GM12878 (cell line): Measurements from ENCODE around the gene DNAJC25. TPM values are rescaled to one million over a fixed set of nuclear protein-coding genes. Genes with fewer than 3 reads are reported as not detected.
A peak's percentile ranks its signal among the peaks of the same experiment; 100 is the strongest.

ENCODE experiments used
- ATAC-seq: fragments of 200-7000 bp; cut with Tn5 transposase; 3 replicates; pipeline ENCODE4 v1.9.1; 2020; ENCODE audit warnings: mild to moderate bottlenecking, moderate library complexity
- BruUV-seq: library from RNA; stranded (reverse); fragments of 400-500 nt; replicated peaks from 2 replicates; lab custom pipeline; 2021; lab: Mats Ljungman, UMichigan
- CTCF ChIA-PET: fragments of 300-600 bp; sonication (Branson Sonifier 250); formaldehyde crosslinking; extraction: SDS; loops from one replicate; lab custom pipeline; 2021; ENCODE audit warnings: inconsistent platforms; lab: Yijun Ruan, JAX
- POLR2A ChIA-PET: fragments of 350-600 bp; formaldehyde crosslinking; extraction: SDS; loops from one replicate; lab custom pipeline; 2021; ENCODE audit warnings: inconsistent platforms; lab: Charles Lee
- RAD21 ChIA-PET: fragments of 300-600 bp; sonication (Branson Sonifier 250); formaldehyde crosslinking; loops from one replicate; lab custom pipeline; 2023; ENCODE audit warnings: antibody characterized with exemption; ENCODE audit not compliant: unreplicated experiment; lab: Charles Lee
- SMC1A ChIA-PET: fragments of 300-600 bp; sonication (Branson Sonifier 250); formaldehyde crosslinking; loops from one replicate; lab custom pipeline; 2023; ENCODE audit not compliant: unreplicated experiment, uncharacterized antibody; lab: Charles Lee
- DNase-seq: peaks from one replicate; pipeline ENCODE4 v3.0.0-alpha.2; 2011; ENCODE audit warnings: low read depth, low spot score
- FAIRE-seq: peaks from 3 replicates; lab custom pipeline; 2011; peaks lifted over from hg19 to GRCh38; lab: Jason Lieb, UNC
- H2AFZ ChIP-seq: 2 replicates; pipeline ENCODE4 v1.6.0; 2011; ENCODE audit warnings: low read depth, low read length, control low read depth; ENCODE audit not compliant: control insufficient read depth
- H3K27ac ChIP-seq: 2 replicates; pipeline ENCODE4 v1.5.1; 2011; ENCODE audit warnings: control low read depth; ENCODE audit not compliant: control insufficient read depth, insufficient read depth
- H3K27me3 ChIP-seq, 2 experiments: replicated peaks in 1 of 2; 2 replicates each; pipeline versions ENCODE4 v1.6.0 to v1.6.1; 2011; ENCODE audit warnings: low read length in 1 of 2; ENCODE audit not compliant: control insufficient read depth in 2 of 2, insufficient read depth in 2 of 2
- H3K36me3 ChIP-seq, 2 experiments: 2 replicates each; pipeline ENCODE4 v1.5.1; 2011; ENCODE audit warnings: low read length in 1 of 2; ENCODE audit not compliant: control insufficient read depth in 2 of 2, insufficient read depth in 2 of 2
- H3K4me1 ChIP-seq: 2 replicates; pipeline ENCODE4 v1.6.1; 2011; ENCODE audit warnings: mild to moderate bottlenecking, low read length, moderate library complexity, mixed read lengths; ENCODE audit not compliant: control insufficient read depth, insufficient read depth
- H3K4me2 ChIP-seq: 2 replicates; pipeline ENCODE4 v1.6.0; 2011; ENCODE audit warnings: control low read depth; ENCODE audit not compliant: control insufficient read depth, insufficient read depth
- H3K4me3 ChIP-seq: fragments of 200-600 bp; sonication (generic); 2 replicates; pipeline ENCODE4 v1.5.1; 2016
- H3K79me2 ChIP-seq: 2 replicates; pipeline ENCODE4 v1.6.0; 2011; ENCODE audit warnings: low read length; ENCODE audit not compliant: control insufficient read depth, insufficient read depth
- H3K9ac ChIP-seq: 2 replicates; pipeline ENCODE4 v1.8.0; 2011; ENCODE audit warnings: low read length, control low read depth, mixed read lengths; ENCODE audit not compliant: control insufficient read depth, insufficient read depth
- H3K9me3 ChIP-seq: replicated peaks from 3 replicates; pipeline ENCODE4 v1.5.1; 2011; ENCODE audit warnings: mild to moderate bottlenecking, low read length; ENCODE audit not compliant: control insufficient read depth, insufficient read depth
- H4K20me1 ChIP-seq: 2 replicates; pipeline ENCODE4 v1.6.0; 2011; ENCODE audit not compliant: control insufficient read depth, insufficient read depth
- CBFB ChIP-seq: IDR thresholded peaks from 2 replicates; pipeline ENCODE4 v1.6.1; 2016; ENCODE audit warnings: antibody characterized with exemption, low read depth
- CHD2 ChIP-seq: IDR thresholded peaks from 2 replicates; pipeline ENCODE4 v1.6.1; 2011; ENCODE audit warnings: low read depth, low read length, improper control_type of control experiment, borderline replicate concordance
- FOS ChIP-seq: IDR thresholded peaks from 3 replicates; pipeline ENCODE4 v1.6.1; 2011; ENCODE audit warnings: borderline replicate concordance; ENCODE audit not compliant: insufficient read length; ENCODE audit errors: extremely low read depth
- HCFC1 ChIP-seq: fragments of 150-350 bp; IDR thresholded peaks from 2 replicates; pipeline ENCODE4 v1.6.1; 2014; ENCODE audit warnings: low read length
- HDAC6 ChIP-seq: fragments of 200-600 bp; sonication (generic); IDR thresholded peaks from one replicate; pipeline ENCODE4 v1.8.0; 2017; ENCODE audit warnings: antibody characterized with exemption; ENCODE audit not compliant: unreplicated experiment
- IKZF1 ChIP-seq: fragments of 450-650 bp; conservative IDR thresholded peaks from 2 replicates; pipeline ENCODE4 v1.6.1; 2017; ENCODE audit warnings: antibody characterized with exemption, mild to moderate bottlenecking
- MTA2 ChIP-seq: fragments of 450-650 bp; IDR thresholded peaks from 2 replicates; pipeline ENCODE4 v1.6.1; 2016; ENCODE audit warnings: low read depth, mild to moderate bottlenecking, moderate library complexity
- MYC ChIP-seq: IDR thresholded peaks from 2 replicates; pipeline ENCODE4 v1.6.1; 2011; ENCODE audit warnings: mild to moderate bottlenecking, low read length, moderate library complexity, inconsistent platforms; ENCODE audit not compliant: insufficient read depth, insufficient replicate concordance, insufficient read length, severe bottlenecking
- NFXL1 ChIP-seq: fragments of 450-650 bp; IDR thresholded peaks from 2 replicates; pipeline ENCODE4 v1.6.1; 2017; ENCODE audit warnings: antibody characterized with exemption, mild to moderate bottlenecking, borderline replicate concordance
- NR2C2 ChIP-seq: IDR thresholded peaks from 2 replicates; pipeline ENCODE4 v1.6.1; 2011; ENCODE audit warnings: borderline replicate concordance, low read depth; ENCODE audit not compliant: control insufficient read depth, insufficient read length
- POLR2A ChIP-seq: IDR thresholded peaks from 2 replicates; pipeline ENCODE4 v1.6.1; 2011; ENCODE audit warnings: low read depth, mild to moderate bottlenecking, low read length
- POLR2AphosphoS2 ChIP-seq: IDR thresholded peaks from 2 replicates; pipeline ENCODE4 v1.6.1; 2011; ENCODE audit warnings: low read depth, mild to moderate bottlenecking, low read length, improper control_type of control experiment, moderate library complexity
- RBBP5 ChIP-seq: fragments of 200-600 bp; sonication (generic); conservative IDR thresholded peaks from 2 replicates; pipeline ENCODE4 v1.6.1; 2016
- RCOR1 ChIP-seq: conservative IDR thresholded peaks from 2 replicates; pipeline ENCODE4 v1.6.1; 2012; ENCODE audit warnings: low read depth, low read length, improper control_type of control experiment
- SREBF2 ChIP-seq: IDR thresholded peaks from 2 replicates; pipeline ENCODE4 v1.6.1; 2012; ENCODE audit warnings: mild to moderate bottlenecking, low read length
- SUPT20H ChIP-seq: IDR thresholded peaks from 2 replicates; pipeline ENCODE4 v1.6.1; 2011; ENCODE audit warnings: low read depth, mild to moderate bottlenecking, low read length, moderate library complexity, borderline replicate concordance; ENCODE audit not compliant: control insufficient read depth
- SUZ12 ChIP-seq: fragments of 200-600 bp; sonication (generic); IDR thresholded peaks from one replicate; pipeline ENCODE4 v1.6.1; 2018; ENCODE audit warnings: antibody characterized with exemption, mild to moderate bottlenecking; ENCODE audit not compliant: unreplicated experiment
- TAF1 ChIP-seq: IDR thresholded peaks from 2 replicates; pipeline ENCODE4 v1.6.1; 2011; ENCODE audit warnings: mild to moderate bottlenecking, low read depth, low read length, borderline replicate concordance
- TCF3 ChIP-seq: IDR thresholded peaks from 2 replicates; pipeline ENCODE4 v1.6.1; 2012; ENCODE audit warnings: low read depth, mild to moderate bottlenecking, low read length, borderline replicate concordance; ENCODE audit not compliant: insufficient read depth
- ZBED1 ChIP-seq: IDR thresholded peaks from 2 replicates; pipeline ENCODE4 v1.6.1; 2016; ENCODE audit warnings: borderline replicate concordance
- ZNF24 ChIP-seq: fragments of 450-650 bp; IDR thresholded peaks from 2 replicates; pipeline ENCODE4 v1.6.1; 2017; ENCODE audit warnings: antibody characterized with exemption, mild to moderate bottlenecking
- ZSCAN29 ChIP-seq: fragments of 450-650 bp; IDR thresholded peaks from 2 replicates; pipeline ENCODE4 v1.6.1; 2017; ENCODE audit warnings: mild to moderate bottlenecking, moderate library complexity
- ZZZ3 ChIP-seq: IDR thresholded peaks from 2 replicates; pipeline ENCODE4 v1.6.1; 2011; ENCODE audit warnings: low read depth; ENCODE audit not compliant: control insufficient read depth, insufficient read length
- WGBS: methylation state at CpG from one replicate; pipeline ENCODE4 v1.1.6; 2016; ENCODE audit warnings: low lambda C conversion rate; ENCODE audit not compliant: insufficient replicate concordance, insufficient coverage; ENCODE audit errors: missing lambda C conversion rate; 5-methylcytosine and 5-hydroxymethylcytosine counted together
- in situ Hi-C: fragments of 300-500 bp; cut with MboI; formaldehyde crosslinking; loops from 9 replicates; pipeline ENCODE4 v1.14.3; 2018; ENCODE audit warnings: mixed read lengths
- intact Hi-C: fragments of 100-400 bp; cut with micrococcal nuclease; formaldehyde crosslinking; loops from one replicate; pipeline ENCODE4 v1.14.2; 2022; ENCODE audit not compliant: unreplicated experiment
- polyA plus RNA-seq, 11 experiments: library from polyadenylated mRNA; depleted of rRNA in 4 of 11; unstranded in 6 of 11; stranded (reverse) in 5 of 11; fragments of >200 nt; fragmentation: Nextera tagmentation in 4 of 11; fragmentation: Illumina TruSeq in 1 of 11; extraction: Ambion mirVana in 4 of 11; extraction: Trizol in 1 of 11; gene quantifications; 1 replicate in 1 of 11; 2 replicates in 10 of 11; pipeline versions ENCODE4 v1.2.1 to v1.2.3, GENCODE V29; 2011 to 2016; ENCODE audit warnings: inconsistent platforms in 2 of 11, missing spikeins in 2 of 11, low read depth in 1 of 11
- total RNA-seq, 4 experiments: library from RNA; depleted of rRNA in 3 of 4; stranded (reverse); fragments of >200 nt in 3 of 4; fragmentation: Illumina TruSeq in 1 of 4; extraction: Trizol in 1 of 4; gene quantifications; 2 replicates each; pipeline versions ENCODE4 v1.2.1 to v1.2.3, GENCODE V29; 2013 to 2021
- TF ChIP-seq, protein P1 (sequence below): IDR thresholded peaks from 2 replicates; pipeline ENCODE4 v1.6.1; 2012; ENCODE audit warnings: low read depth, low read length, improper control_type of control experiment
- TF ChIP-seq, protein P2 (sequence below): fragments of 450-650 bp; IDR thresholded peaks from 2 replicates; pipeline ENCODE4 v1.6.1; 2017; ENCODE audit warnings: borderline replicate concordance

DNAJC25 gene
- total and polyA plus RNA-seq, 10 of the 15 experiments (the other 5 are each of a cell fraction or from before 2014, with no cell fraction given), result 2.4 to 6.4 (median 4.0) TPM

DNA sequence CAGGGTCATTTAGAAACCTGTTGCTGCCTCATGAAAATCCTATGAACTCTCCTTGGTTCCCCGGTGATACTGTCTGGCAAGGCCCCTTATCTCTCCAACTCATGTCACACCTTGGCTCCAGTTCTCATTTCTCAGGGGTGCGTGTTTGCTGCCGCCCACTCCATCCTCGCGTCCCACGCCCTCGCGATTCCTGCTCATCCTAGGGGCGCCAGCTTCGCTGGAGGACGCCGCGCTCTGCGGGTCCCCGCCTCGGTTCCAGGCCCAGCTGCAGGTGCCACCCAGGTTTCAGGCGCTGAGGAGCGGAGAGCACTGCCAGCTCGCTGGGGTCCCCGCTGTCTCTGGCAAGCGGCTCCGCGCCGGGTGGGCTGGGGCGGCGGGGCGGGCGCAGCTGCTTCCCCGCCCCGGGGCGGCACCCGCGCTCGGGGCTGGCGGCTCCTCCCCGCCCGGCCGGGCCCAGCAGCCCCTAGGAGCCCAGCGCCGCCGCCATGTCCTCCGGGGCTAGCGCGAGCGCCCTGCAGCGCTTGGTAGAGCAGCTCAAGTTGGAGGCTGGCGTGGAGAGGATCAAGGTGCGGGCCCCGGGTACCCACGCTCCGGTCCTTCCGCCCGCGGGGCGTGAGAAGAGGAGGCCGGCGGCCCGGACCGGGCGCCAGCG, 30.1 kb downstream of the DNAJC25 start, which contains the start of gene GNG10:
Gene GNG10 (plus strand): TSS at position 456 of the 652 bp plus-strand sequence. CDS start 30 bp downstream, at position 486.
- Histone ChIP-seq H2AFZ (peak within 1 kb of the TSS; percentile 85), H3K36me3 (no peaks in the 10 kb centered on the region), H3K4me2 (peak within 1 kb of the TSS; percentile 92), H4K20me1 (no peaks in the 10 kb centered on the region), H3K4me1 (peaks cover 6% of the 10 kb centered on the region), H3K9me3 (no peaks in the 10 kb centered on the region), H3K27me3 (no peaks in the 10 kb centered on the region), H3K9ac (peak within 1 kb of the TSS; percentile 27), H3K79me2 (no peaks in the 10 kb centered on the region; the same call in 1 of the 2 replicates), H3K4me3 (peak within 1 kb of the TSS; percentile 95), H3K27ac (peak within 1 kb of the TSS; percentile 2; the same call in 1 of the 2 replicates)
- DNase-seq, result no peak
- in situ Hi-C loops (no loop called here), intact Hi-C loops (no loop called here)
- BruUV-seq, result no TSS peak
- ChIA-PET CTCF (interaction anchor here (0.8 kb wide), 1 partner anchor 27 kb away, joined by 3 read pairs; no protein-coding TSS in a partner anchor), POLR2A (no interaction called here), RAD21 (interaction anchor here (0.6 to 0.8 kb wide), 2 partner anchors 237 to 1217 kb away, joined by 3 read pairs; no protein-coding TSS in a partner anchor), SMC1A (interaction anchor here (0.7 kb wide), 1 partner anchor 10 kb away, joined by 3 read pairs; no protein-coding TSS in a partner anchor)
- peak; percentile 79 for FAIRE-seq
- peak; percentile 97 for ATAC-seq
- WGBS, result 1% methylated on average over 36 of the region's 61 CpGs
- TF ChIP-seq IKZF1 (peak; percentile 56), TAF1 (0 out of 2 replicates have a peak, but pooled peaks have one; percentile 47), TCF3 (no peak), POLR2A (peak; percentile 75), FOS (no peak), CBFB (no peak), RCOR1 (no peak), RBBP5 (no peak), SUZ12 (no peak), ZZZ3 (no peak), CHD2 (no peak), NR2C2 (no peak), ZSCAN29 (no peak), HDAC6 (no peak), SREBF2 (no peak), ZNF24 (no peak), SUPT20H (no peak), HCFC1 (no peak), MYC (no peak), NFXL1 (no peak), ZBED1 (no peak), MTA2 (no peak), POLR2AphosphoS2 (no peak)
- TF ChIP-seq, protein P1, sequence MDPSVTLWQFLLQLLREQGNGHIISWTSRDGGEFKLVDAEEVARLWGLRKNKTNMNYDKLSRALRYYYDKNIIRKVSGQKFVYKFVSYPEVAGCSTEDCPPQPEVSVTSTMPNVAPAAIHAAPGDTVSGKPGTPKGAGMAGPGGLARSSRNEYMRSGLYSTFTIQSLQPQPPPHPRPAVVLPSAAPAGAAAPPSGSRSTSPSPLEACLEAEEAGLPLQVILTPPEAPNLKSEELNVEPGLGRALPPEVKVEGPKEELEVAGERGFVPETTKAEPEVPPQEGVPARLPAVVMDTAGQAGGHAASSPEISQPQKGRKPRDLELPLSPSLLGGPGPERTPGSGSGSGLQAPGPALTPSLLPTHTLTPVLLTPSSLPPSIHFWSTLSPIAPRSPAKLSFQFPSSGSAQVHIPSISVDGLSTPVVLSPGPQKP, result no peak
- TF ChIP-seq, protein P2, sequence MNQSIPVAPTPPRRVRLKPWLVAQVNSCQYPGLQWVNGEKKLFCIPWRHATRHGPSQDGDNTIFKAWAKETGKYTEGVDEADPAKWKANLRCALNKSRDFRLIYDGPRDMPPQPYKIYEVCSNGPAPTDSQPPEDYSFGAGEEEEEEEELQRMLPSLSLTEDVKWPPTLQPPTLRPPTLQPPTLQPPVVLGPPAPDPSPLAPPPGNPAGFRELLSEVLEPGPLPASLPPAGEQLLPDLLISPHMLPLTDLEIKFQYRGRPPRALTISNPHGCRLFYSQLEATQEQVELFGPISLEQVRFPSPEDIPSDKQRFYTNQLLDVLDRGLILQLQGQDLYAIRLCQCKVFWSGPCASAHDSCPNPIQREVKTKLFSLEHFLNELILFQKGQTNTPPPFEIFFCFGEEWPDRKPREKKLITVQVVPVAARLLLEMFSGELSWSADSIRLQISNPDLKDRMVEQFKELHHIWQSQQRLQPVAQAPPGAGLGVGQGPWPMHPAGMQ, result no peak
